Measurements from ENCODE around the gene ZNF544. TPM values are rescaled to one million over a fixed set of nuclear protein-coding genes. Genes with fewer than 3 reads are reported as not detected.

ZNF544 gene
- total RNA-seq, 4 donors from 2014 or later: 35.2 to 55.2 (median 53.3) TPM

DNA sequence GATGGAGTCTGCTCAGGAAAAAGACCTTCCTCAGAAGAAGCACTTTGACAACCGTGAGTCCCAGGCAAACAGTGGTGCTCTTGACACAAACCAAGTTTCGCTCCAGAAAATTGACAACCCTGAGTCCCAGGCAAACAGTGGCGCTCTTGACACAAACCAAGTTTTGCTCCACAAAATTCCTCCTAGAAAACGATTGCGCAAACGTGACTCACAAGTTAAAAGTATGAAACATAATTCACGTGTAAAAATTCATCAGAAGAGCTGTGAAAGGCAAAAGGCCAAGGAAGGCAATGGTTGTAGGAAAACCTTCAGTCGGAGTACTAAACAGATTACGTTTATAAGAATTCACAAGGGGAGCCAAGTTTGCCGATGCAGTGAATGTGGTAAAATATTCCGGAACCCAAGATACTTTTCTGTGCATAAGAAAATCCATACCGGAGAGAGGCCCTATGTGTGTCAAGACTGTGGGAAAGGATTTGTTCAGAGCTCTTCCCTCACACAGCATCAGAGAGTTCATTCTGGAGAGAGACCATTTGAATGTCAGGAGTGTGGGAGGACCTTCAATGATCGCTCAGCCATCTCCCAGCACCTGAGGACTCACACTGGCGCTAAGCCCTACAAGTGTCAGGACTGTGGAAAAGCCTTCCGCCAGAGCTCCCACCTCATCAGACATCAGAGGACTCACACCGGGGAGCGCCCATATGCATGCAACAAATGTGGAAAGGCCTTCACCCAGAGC, 16.2 kb upstream of the ZNF544 start:
- WGBS, 2 donors: 97 to 98% methylated on average over 17 of the region's 17 CpGs
- no peak for DNase-seq (ENCODE audit: low spot score in 2 of 2)
- Histone ChIP-seq H3K27me3 (no peaks in the 10 kb centered on the region), H3K9me3 (peaks cover 18 to 100% (median 83%) of the 10 kb centered on the region in 4 donors), H3K27ac (no peak overlapping the region), H3K4me1 (no peaks in the 10 kb centered on the region), H3K4me3 (no peak overlapping the region), H3K36me3 (peaks cover 35 to 83% (median 59%) of the 10 kb centered on the region in 3 donors)
- TF ChIP-seq EP300 (IDR thresholded peaks at IDR 0.05): no peak
- no peak for TF ChIP-seq POLR2A (IDR thresholded peaks at IDR 0.05)
- TF ChIP-seq, protein P1, sequence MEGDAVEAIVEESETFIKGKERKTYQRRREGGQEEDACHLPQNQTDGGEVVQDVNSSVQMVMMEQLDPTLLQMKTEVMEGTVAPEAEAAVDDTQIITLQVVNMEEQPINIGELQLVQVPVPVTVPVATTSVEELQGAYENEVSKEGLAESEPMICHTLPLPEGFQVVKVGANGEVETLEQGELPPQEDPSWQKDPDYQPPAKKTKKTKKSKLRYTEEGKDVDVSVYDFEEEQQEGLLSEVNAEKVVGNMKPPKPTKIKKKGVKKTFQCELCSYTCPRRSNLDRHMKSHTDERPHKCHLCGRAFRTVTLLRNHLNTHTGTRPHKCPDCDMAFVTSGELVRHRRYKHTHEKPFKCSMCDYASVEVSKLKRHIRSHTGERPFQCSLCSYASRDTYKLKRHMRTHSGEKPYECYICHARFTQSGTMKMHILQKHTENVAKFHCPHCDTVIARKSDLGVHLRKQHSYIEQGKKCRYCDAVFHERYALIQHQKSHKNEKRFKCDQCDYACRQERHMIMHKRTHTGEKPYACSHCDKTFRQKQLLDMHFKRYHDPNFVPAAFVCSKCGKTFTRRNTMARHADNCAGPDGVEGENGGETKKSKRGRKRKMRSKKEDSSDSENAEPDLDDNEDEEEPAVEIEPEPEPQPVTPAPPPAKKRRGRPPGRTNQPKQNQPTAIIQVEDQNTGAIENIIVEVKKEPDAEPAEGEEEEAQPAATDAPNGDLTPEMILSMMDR (IDR thresholded peaks at IDR 0.05): no peak

DNA sequence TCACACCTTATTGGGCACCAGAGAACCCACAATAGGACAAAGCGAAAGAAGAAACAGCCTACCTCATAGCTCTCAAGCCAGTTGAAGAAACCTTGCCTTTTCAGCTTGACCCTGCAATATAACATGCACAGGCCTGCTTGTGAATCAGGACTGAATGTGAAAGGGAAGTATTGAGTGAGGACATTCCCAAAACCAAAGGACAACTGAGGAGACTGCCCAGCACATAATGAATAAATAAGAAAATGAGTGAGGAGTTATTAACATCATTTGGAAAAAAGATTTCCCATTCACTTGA, 15.7 kb upstream of the ZNF544 start:
- Histone ChIP-seq H3K4me1 (no peaks in the 10 kb centered on the region), H3K4me3 (no peak overlapping the region), H3K27ac (no peak overlapping the region), H3K36me3 (peaks cover 30 to 78% (median 54%) of the 10 kb centered on the region in 3 donors), H3K27me3 (no peaks in the 10 kb centered on the region), H3K9me3 (peaks cover 18 to 100% (median 81%) of the 10 kb centered on the region in 4 donors)
- TF ChIP-seq POLR2A (IDR thresholded peaks at IDR 0.05) (no peak), EP300 (IDR thresholded peaks at IDR 0.05) (no peak)
- TF ChIP-seq, protein P1 (IDR thresholded peaks at IDR 0.05): no peak
- 95 to 100% methylated on average over 1 of the region's 1 CpG for WGBS, 2 donors
- no peak for DNase-seq (ENCODE audit: low spot score in 2 of 2)

DNA sequence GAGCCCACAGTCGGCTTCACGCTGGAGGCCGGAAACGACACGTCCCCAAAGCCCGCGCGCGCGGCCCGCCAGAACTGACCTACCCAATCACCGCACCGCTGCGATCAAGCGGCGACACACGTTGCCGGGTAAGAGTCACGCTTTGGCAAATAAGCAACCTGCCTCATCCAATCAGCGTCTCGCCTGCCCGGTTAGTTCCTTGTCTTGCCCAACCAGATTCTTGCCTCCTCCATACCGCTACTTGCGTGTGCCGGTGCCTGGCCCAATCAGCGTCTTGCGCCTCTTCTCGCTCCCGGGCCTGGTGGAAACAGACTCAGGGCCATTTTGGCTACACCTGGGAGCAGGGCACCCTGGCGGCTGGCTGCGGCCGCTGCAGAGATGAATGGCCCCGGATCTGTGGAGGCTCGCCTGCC, 11.6 kb upstream of the ZNF544 start:
- WGBS, 2 donors: 45 to 58% methylated on average over 34 of the region's 34 CpGs
- peaks cover 9 to 38% (median 14%) of the 10 kb centered on the region in 3 donors for H3K36me3 ChIP-seq
- no peak for TF ChIP-seq POLR2A (IDR thresholded peaks at IDR 0.05)
- TF ChIP-seq, protein P1 (IDR thresholded peaks at IDR 0.05): no peak
- no peak for TF ChIP-seq EP300 (IDR thresholded peaks at IDR 0.05)
- no peaks in the 10 kb centered on the region for H3K27me3 ChIP-seq
- no peaks in the 10 kb centered on the region for H3K4me1 ChIP-seq
- H3K27ac ChIP-seq: no peak overlapping the region
- DNase-seq (ENCODE audit: low spot score in 2 of 2): no peak
- H3K9me3 ChIP-seq: peaks cover 6 to 98% (median 50%) of the 10 kb centered on the region in 4 donors
- H3K4me3 ChIP-seq: no peak overlapping the region

DNA sequence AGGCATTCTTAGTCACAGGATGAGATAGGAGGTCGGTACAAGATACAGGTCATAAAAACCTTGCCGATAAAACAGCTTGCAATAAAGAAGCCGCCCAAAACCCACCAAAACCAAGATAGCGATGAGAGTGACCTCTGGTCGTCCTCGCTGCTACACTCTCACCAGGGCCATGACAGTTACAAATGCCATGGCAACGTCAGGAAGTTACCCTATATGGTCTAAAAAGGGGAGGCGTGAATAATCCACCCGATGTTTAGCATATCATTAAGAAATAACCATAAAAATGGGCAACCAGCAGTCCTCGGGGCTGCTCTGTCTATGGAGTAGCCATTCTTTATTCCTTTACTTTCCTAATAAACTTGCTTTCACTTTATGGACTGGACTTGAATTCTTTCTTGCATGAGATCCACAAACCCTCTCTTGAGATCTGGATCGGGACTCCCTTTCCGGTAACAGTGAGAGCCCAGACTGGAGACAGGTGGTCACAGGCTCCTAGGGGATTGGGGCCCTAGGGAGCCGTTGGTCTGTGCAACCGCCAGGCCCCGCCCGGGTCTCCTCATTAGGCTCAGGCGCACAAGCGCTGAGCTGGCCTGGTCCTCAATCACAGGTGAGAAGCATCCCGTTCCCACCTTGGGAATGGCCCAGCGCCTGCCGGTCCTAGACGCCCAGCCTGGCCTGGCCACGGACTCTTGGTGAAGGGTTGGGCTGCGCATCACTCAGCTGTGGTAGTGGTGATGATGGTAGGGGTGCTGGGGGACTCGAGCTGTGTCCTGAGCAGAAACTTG, 10.9 kb upstream of the ZNF544 start:
- H3K4me1 ChIP-seq: no peaks in the 10 kb centered on the region
- TF ChIP-seq, protein P1 (IDR thresholded peaks at IDR 0.05): no peak
- TF ChIP-seq POLR2A (IDR thresholded peaks at IDR 0.05) (no peak), EP300 (IDR thresholded peaks at IDR 0.05) (no peak)
- H3K4me3 ChIP-seq: no peak overlapping the region
- H3K9me3 ChIP-seq: peaks cover 3 to 98% (median 47%) of the 10 kb centered on the region in 4 donors
- WGBS, 2 donors: 96% methylated on average over 25 of the region's 25 CpGs
- H3K27ac ChIP-seq: no peak overlapping the region
- peaks cover 2 to 30% (median 6%) of the 10 kb centered on the region in 3 donors for H3K36me3 ChIP-seq
- DNase-seq (ENCODE audit: low spot score in 2 of 2): no peak
- no peaks in the 10 kb centered on the region for H3K27me3 ChIP-seq

DNA sequence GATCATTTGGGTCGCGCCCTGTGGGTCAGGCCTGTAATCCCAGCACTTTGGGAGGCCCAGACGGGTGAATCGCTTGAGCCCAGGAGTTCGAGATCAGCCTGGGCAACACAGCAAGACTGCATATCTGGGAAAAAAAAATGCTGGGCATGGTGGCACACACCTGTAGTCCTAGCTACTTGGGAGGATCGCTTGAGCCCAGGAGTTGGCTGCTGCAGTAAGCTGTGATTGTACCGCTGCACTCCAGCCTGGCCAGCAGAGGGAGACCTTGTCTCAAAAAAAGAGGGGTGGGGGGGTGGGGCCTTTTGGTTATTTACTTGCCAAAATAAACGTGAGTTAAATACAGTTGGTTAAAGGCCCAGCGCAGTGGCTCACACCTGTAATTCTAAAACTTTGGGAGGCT, 9.8 kb upstream of the ZNF544 start:
- Histone ChIP-seq H3K27me3 (no peaks in the 10 kb centered on the region), H3K27ac (no peak overlapping the region), H3K36me3 (peaks cover 0 to 19% (median 0%) of the 10 kb centered on the region in 3 donors), H3K4me3 (no peak overlapping the region), H3K4me1 (no peaks in the 10 kb centered on the region), H3K9me3 (peaks cover 0 to 98% (median 43%) of the 10 kb centered on the region in 4 donors)
- TF ChIP-seq POLR2A (IDR thresholded peaks at IDR 0.05) (no peak), EP300 (IDR thresholded peaks at IDR 0.05) (no peak)
- TF ChIP-seq, protein P1 (IDR thresholded peaks at IDR 0.05): no peak
- 47 to 62% methylated on average over 9 of the region's 9 CpGs for WGBS, 2 donors
- no peak for DNase-seq (ENCODE audit: low spot score in 2 of 2)
